PC-9 (cell line): ENCODE measurements around the gene GALC.

Experiments
- CTCF ChIP-seq: fragments of 200-600 bp; sonication (generic); conservative IDR thresholded peaks from 2 replicates; pipeline ENCODE4 v1.6.1; 2017; ENCODE audit warnings: mixed run types, antibody characterized with exemption, mild to moderate bottlenecking, moderate library complexity
- EZH2 ChIP-seq: fragments of 200-600 bp; sonication (generic); IDR thresholded peaks from 2 replicates; pipeline ENCODE4 v1.8.0; 2017; ENCODE audit warnings: antibody characterized with exemption, low read depth

- TF ChIP-seq CTCF, result no peak
- TF ChIP-seq EZH2, result no peak
These were observed 32.8 kb downstream of the GALC start for GRCh38 chr14:87960013-87960787.
